Suprapubic skin (tissue), 3 donors: Measurements from ENCODE around the gene INO80E.

ENCODE experiments used
- CTCF ChIP-seq, 2 donors: fragments of 200-600 bp in 1 of 2; fragments of 450-650 bp in 1 of 2; sonication (generic) in 1 of 2; IDR thresholded peaks; one replicate each; pipeline ENCODE4 v1.5.1; 2016 to 2019; ENCODE audit warnings: antibody characterized with exemption in 2 of 2, mild to moderate bottlenecking in 1 of 2, moderate library complexity in 1 of 2
- POLR2AphosphoS5 ChIP-seq, 3 donors: sonication (generic); formaldehyde crosslinking; IDR thresholded peaks; one replicate each; pipeline ENCODE4 v1.6.1; 2017; ENCODE audit warnings: antibody characterized with exemption in 3 of 3

DNA sequence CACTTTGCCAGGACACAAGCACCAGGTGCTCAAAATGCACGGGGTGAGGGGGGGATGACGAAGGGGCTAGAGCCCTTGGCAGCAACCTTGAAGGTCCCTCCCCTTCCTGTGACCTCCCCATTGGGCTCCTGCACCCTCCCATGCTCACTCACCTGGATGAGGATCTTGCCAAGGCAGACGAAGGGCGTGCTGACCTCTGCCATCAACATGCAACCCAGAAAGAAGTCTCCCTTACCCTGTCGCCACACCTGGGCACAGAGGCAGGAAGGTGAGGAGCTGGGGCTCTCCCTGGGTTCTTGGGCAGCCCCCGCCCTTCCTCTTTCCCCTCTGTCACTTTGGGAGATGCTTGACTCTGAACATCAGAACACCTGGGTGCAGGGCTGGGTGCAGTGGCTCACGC, 29.5 kb downstream of the INO80E start:
- TF ChIP-seq CTCF (IDR thresholded peaks at IDR 0.05) (no peak), POLR2AphosphoS5 (IDR thresholded peaks at IDR 0.05) (no peak)
